ENCODE results near the gene SAG.

The SAG gene

GRCh38 chr2:233359823-233360222 lies 52.2 kb downstream of the SAG start:
- no peaks in the 10 kb centered on the region for H3K9me3 ChIP-seq (replicated peaks; ENCODE audit: insufficient read depth, low read length)
- peaks cover 80% of the 10 kb centered on the region for H3K79me2 ChIP-seq (ENCODE audit: low read length)
- no peak overlapping the region for H3K9ac ChIP-seq (ENCODE audit: low read length)
- H3K4me3 ChIP-seq (ENCODE audit: low read length): no peak overlapping the region
- no peak for DNase-seq
- peaks cover 17% of the 10 kb centered on the region for H3K4me1 ChIP-seq (ENCODE audit: low read length)
- TF ChIP-seq CTCF (IDR thresholded peaks at IDR 0.05; ENCODE audit: low read length): no peak
- no peak for TF ChIP-seq EZH2 (optimal IDR thresholded peaks at IDR 0.05; ENCODE audit: low read depth, low read length)
- TF ChIP-seq EZH2phosphoT487 (IDR thresholded peaks at IDR 0.05; ENCODE audit: low read length): no peak
- no peaks in the 10 kb centered on the region for H3F3A ChIP-seq (ENCODE audit: insufficient read depth, low read length)
- no peak overlapping the region for H3K4me2 ChIP-seq (ENCODE audit: low read depth, low read length)
- H2AFZ ChIP-seq (ENCODE audit: low read length): no peak overlapping the region
- H3K27ac ChIP-seq (ENCODE audit: low read length): no peak overlapping the region
- H3K9me2 ChIP-seq (replicated peaks; ENCODE audit: insufficient read depth, low read length): no peaks in the 10 kb centered on the region
- H4K20me1 ChIP-seq (ENCODE audit: insufficient read depth, low read length): no peaks in the 10 kb centered on the region
- no peaks in the 10 kb centered on the region for H3K27me3 ChIP-seq (replicated peaks; ENCODE audit: insufficient read depth, low read length)
- H3K36me3 ChIP-seq (replicated peaks; ENCODE audit: insufficient read depth, low read length): no peaks in the 10 kb centered on the region; the same call in none of the 2 replicates

- Histone ChIP-seq H2AFZ (ENCODE audit: low read length) (no peak overlapping the region), H3K4me1 (ENCODE audit: low read length) (peaks cover 13% of the 10 kb centered on the region), H3K4me2 (ENCODE audit: low read depth, low read length) (no peak overlapping the region), H4K20me1 (ENCODE audit: insufficient read depth, low read length) (no peaks in the 10 kb centered on the region), H3K9me3 (replicated peaks; ENCODE audit: insufficient read depth, low read length) (no peaks in the 10 kb centered on the region), H3K27me3 (replicated peaks; ENCODE audit: insufficient read depth, low read length) (no peaks in the 10 kb centered on the region), H3K4me3 (ENCODE audit: low read length) (no peak overlapping the region), H3K36me3 (replicated peaks; ENCODE audit: insufficient read depth, low read length) (no peaks in the 10 kb centered on the region; the same call in none of the 2 replicates), H3F3A (ENCODE audit: insufficient read depth, low read length) (no peaks in the 10 kb centered on the region), H3K27ac (ENCODE audit: low read length) (no peak overlapping the region), H3K9ac (ENCODE audit: low read length) (no peak overlapping the region), H3K79me2 (ENCODE audit: low read length) (peaks cover 72% of the 10 kb centered on the region), H3K9me2 (replicated peaks; ENCODE audit: insufficient read depth, low read length) (no peaks in the 10 kb centered on the region)
- TF ChIP-seq CTCF (IDR thresholded peaks at IDR 0.05; ENCODE audit: low read length) (no peak), EZH2phosphoT487 (IDR thresholded peaks at IDR 0.05; ENCODE audit: low read length) (no peak), EZH2 (optimal IDR thresholded peaks at IDR 0.05; ENCODE audit: low read depth, low read length) (no peak)
- DNase-seq: no peak
Measured at GRCh38 chr2:233360771-233361176, 53.2 kb downstream of the SAG start.

- no peak overlapping the region for H3K9ac ChIP-seq (ENCODE audit: low read length)
- no peaks in the 10 kb centered on the region for H3K9me3 ChIP-seq (replicated peaks; ENCODE audit: insufficient read depth, low read length)
- H3F3A ChIP-seq (ENCODE audit: insufficient read depth, low read length): no peaks in the 10 kb centered on the region
- H3K27ac ChIP-seq (ENCODE audit: low read length): no peak overlapping the region
- no peaks in the 10 kb centered on the region for H3K9me2 ChIP-seq (replicated peaks; ENCODE audit: insufficient read depth, low read length)
- no peaks in the 10 kb centered on the region for H4K20me1 ChIP-seq (ENCODE audit: insufficient read depth, low read length)
- H3K4me1 ChIP-seq (ENCODE audit: low read length): peaks cover 8% of the 10 kb centered on the region
- peaks cover 72% of the 10 kb centered on the region for H3K79me2 ChIP-seq (ENCODE audit: low read length)
- H2AFZ ChIP-seq (ENCODE audit: low read length): no peak overlapping the region
- DNase-seq: no peak
- no peak overlapping the region for H3K4me2 ChIP-seq (ENCODE audit: low read depth, low read length)
- H3K4me3 ChIP-seq (ENCODE audit: low read length): no peak overlapping the region
- H3K36me3 ChIP-seq (replicated peaks; ENCODE audit: insufficient read depth, low read length): no peaks in the 10 kb centered on the region; the same call in none of the 2 replicates
- H3K27me3 ChIP-seq (replicated peaks; ENCODE audit: insufficient read depth, low read length): no peaks in the 10 kb centered on the region
- TF ChIP-seq CTCF (IDR thresholded peaks at IDR 0.05; ENCODE audit: low read length) (no peak), EZH2phosphoT487 (IDR thresholded peaks at IDR 0.05; ENCODE audit: low read length) (no peak), EZH2 (optimal IDR thresholded peaks at IDR 0.05; ENCODE audit: low read depth, low read length) (no peak)
Measured at GRCh38 chr2:233361297-233361696, 53.7 kb downstream of the SAG start.

Measured in MM.1S (cell line).